Activated naive CD4-positive, alpha-beta T cell treated with anti-CD3 and anti-CD28 coated beads for 36 hours (primary cell): ENCODE measurements around the gene SEPTIN6. TPM values are rescaled to one million over a fixed set of nuclear protein-coding genes. Genes with fewer than 3 reads are reported as not detected.
A peak's percentile ranks its signal among the peaks of the same experiment; 100 is the strongest.
"Not testable (repeated sequence)": the region's sequence is repeated elsewhere in the genome, so short reads cannot be mapped to it uniquely, and the experiment has no call there.

Experiments used
- CTCF ChIA-PET: fragments of 350-600 bp; sonication (Branson Sonifier 250); formaldehyde crosslinking; loops from one replicate; lab custom pipeline; 2021; ENCODE audit warnings: antibody characterized with exemption; lab: Charles Lee
- DNase-seq: peaks from one replicate; pipeline ENCODE4 v3.0.0-alpha.2; 2020
- H3K27ac Mint-ChIP-seq: one replicate; pipeline ENCODE4 v1.8.0; 2021; ENCODE audit warnings: mild to moderate bottlenecking, mixed read lengths
- H3K27me3 Mint-ChIP-seq: one replicate; pipeline ENCODE4 v1.8.0; 2021; ENCODE audit warnings: low read depth, mixed read lengths
- H3K36me3 Mint-ChIP-seq: one replicate; pipeline ENCODE4 v1.8.0; 2021; ENCODE audit warnings: low read depth, mixed read lengths
- H3K4me1 Mint-ChIP-seq: one replicate; pipeline ENCODE4 v1.8.0; 2021; ENCODE audit warnings: low read depth, mixed read lengths
- H3K4me3 Mint-ChIP-seq: one replicate; pipeline ENCODE4 v1.8.0; 2021; ENCODE audit warnings: mild to moderate bottlenecking, moderate library complexity, mixed read lengths
- H3K9me3 Mint-ChIP-seq: one replicate; pipeline ENCODE4 v1.8.0; 2021; ENCODE audit warnings: mixed read lengths
- intact Hi-C: fragments of 100-400 bp; cut with micrococcal nuclease; formaldehyde crosslinking; loops from one replicate; pipeline ENCODE4 v1.15.1; 2023
- total RNA-seq, 2 experiments: library from RNA; stranded (reverse); gene quantifications; one replicate each; pipeline ENCODE4 v1.2.3, GENCODE V29; 2021

The SEPTIN6 gene
- total RNA-seq, 2 experiments from 2014 or later, result 137 to 143 TPM

DNA sequence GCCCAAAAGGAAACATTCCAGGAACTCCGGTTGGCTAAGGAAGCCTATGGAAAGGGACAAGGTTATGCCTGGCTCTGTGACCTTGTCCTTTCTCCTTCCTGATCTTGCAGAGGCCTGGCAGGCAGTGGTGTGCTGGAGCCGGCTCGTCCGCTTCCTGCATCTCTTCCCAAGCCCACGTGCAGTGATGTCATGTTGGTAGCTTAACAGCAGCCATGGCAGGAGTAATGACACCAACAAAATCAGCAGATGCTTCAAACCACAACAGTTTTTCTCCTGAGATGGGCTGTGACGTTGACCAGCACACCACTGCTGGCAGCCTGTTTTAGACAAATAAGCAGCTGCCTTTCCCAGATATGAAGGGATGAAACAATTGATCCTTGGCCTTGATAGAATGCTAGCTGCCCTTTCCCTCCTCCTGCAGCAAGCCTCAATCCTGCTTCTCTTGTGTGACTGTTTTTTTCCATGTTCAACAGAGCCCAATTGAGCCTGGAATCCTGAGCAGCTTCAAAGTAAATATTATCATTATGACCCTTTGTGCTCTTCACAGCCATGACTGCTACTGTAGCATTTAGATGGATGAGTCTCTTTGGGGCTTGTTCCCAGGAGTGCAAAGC lies 23.4 kb downstream of the SEPTIN6 start:
- Mint-ChIP-seq H3K27ac (peak overlapping the region; percentile 30), H3K4me1 (peaks cover 25% of the 10 kb centered on the region), H3K27me3 (no peaks in the 10 kb centered on the region), H3K4me3 (no peak overlapping the region), H3K9me3 (no peaks in the 10 kb centered on the region), H3K36me3 (peaks cover 11% of the 10 kb centered on the region)
- no peak for DNase-seq
- intact Hi-C loops, result no loop called here
- CTCF ChIA-PET, result interaction anchor here (0.8 kb wide), 1 partner anchor 9 kb away, joined by 3 read pairs; no protein-coding TSS in a partner anchor

DNA sequence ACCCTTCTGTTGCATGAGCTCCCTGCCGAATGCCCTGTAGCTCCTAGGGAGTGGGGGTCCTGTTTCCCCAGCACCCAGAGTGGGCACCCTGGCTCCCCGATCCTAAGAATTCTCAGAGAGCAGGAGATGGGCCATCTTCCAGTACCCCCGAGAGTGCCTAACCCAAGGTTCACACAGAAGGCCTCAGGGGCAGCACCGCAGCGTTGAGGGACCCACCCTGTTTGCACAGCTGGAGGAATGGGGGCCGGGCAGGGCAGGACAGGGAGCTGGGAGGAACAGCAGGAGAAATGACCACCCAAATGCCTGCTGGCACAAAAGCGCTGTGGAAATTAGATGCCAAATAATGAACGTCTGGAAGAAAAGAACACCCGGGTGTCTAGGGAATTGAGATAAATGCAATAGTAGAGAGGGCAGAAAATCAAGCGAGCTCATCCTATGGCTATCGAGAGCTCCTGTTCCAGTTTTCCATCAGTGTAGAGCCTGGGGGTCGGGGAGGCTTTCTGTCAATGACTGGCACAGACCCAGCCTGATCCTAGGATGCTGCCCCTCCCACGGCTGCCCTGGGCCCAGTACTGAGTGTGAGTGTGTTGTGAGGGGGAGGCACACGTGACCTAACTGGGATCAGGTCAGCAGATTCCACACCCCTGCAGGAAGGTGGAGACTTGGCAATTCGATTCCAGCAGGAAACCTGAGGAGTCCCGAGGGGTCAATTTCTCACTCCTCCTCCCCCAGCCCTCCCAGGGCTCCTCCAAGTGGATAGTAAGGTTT lies 25.7 kb downstream of the SEPTIN6 start:
- CTCF ChIA-PET, result interaction anchor here (0.9 kb wide), 1 partner anchor 57 kb away, joined by 3 read pairs; no protein-coding TSS in a partner anchor
- H3K4me3 Mint-ChIP-seq, result no peak overlapping the region
- no peaks in the 10 kb centered on the region for H3K27me3 Mint-ChIP-seq
- peaks cover 30% of the 10 kb centered on the region for H3K4me1 Mint-ChIP-seq
- intact Hi-C loops, result no loop called here
- H3K27ac Mint-ChIP-seq, result peak overlapping the region; percentile 18
- no peak for DNase-seq
- H3K9me3 Mint-ChIP-seq, result no peaks in the 10 kb centered on the region
- H3K36me3 Mint-ChIP-seq, result peaks cover 17% of the 10 kb centered on the region

DNA sequence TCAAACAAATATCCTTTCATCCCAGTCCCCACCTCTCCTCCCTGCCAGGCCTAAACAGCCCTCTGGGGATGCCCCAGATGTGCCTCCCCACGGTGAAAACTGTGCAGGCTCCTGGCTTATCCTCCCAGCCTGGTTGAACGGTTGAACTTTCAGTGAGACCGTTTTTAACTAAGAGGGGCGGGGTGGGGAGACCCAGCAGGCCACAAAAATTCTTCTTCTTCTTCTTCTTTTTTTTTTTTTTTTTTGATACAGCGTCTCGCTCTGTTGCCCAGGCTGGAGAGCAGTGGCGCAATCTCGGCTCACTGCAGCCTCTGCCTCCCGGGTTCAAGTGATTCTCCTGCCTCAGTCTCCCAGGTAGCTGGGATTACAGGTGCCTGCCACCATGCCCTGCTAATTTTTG lies 28.1 kb downstream of the SEPTIN6 start:
- H3K27me3 Mint-ChIP-seq, CTCF ChIA-PET, H3K4me3 Mint-ChIP-seq, H3K27ac Mint-ChIP-seq, H3K9me3 Mint-ChIP-seq, DNase-seq, intact Hi-C loops: not testable (repeated sequence)
- peaks cover 31% of the 10 kb centered on the region for H3K4me1 Mint-ChIP-seq
- H3K36me3 Mint-ChIP-seq, result peaks cover 20% of the 10 kb centered on the region

DNA sequence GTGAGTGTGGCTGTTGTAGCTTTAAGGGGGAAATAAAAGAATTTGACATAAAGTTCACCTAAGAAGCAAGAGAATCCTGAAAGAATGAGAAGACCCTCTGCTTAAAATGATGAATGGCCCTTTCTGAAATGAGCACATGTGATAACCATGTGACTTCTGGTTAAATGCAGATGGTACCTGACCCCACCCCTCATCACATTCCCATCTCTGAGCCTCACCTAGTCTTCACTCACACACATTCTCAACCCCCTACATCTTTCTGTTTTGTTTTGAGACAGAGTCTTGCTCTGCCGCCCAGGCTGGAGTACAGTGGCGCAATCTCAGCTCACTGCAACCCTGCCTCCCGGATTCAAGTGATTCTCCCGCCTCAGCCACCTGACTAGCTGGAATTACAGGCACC lies 31.5 kb downstream of the SEPTIN6 start:
- no peak overlapping the region for H3K27ac Mint-ChIP-seq
- peaks cover 36% of the 10 kb centered on the region for H3K4me1 Mint-ChIP-seq
- peaks cover 27% of the 10 kb centered on the region for H3K36me3 Mint-ChIP-seq
- no peak for DNase-seq
- intact Hi-C loops, result no loop called here
- H3K4me3 Mint-ChIP-seq, result no peak overlapping the region
- no peaks in the 10 kb centered on the region for H3K27me3 Mint-ChIP-seq
- no peaks in the 10 kb centered on the region for H3K9me3 Mint-ChIP-seq
- CTCF ChIA-PET, result interaction anchor here (0.6 to 1.2 kb wide), 4 partner anchors 14 to 1102 kb away, joined by 3 to 5 read pairs (median 3); no protein-coding TSS in a partner anchor

DNA sequence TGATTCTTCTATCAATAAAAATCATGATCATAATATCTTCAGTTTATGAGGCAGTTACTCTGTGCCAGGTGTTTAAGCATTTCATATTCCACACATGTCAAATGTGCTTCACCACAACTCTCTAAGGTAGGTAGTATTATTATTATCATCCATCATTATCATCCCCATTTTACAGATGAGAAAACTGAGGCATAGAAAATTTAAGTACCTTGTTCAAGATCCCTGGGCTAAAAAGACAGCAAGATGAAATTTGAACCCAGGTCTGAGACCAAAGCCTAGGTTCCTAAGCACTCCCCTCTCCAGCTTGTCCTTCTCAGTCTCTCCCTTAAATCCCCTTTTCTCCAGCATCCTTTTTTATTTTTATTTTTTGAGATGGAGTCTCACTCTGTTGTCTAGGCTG lies 33.4 kb downstream of the SEPTIN6 start:
- Mint-ChIP-seq H3K9me3 (no peaks in the 10 kb centered on the region), H3K4me3 (no peak overlapping the region), H3K36me3 (peaks cover 31% of the 10 kb centered on the region), H3K4me1 (peaks cover 45% of the 10 kb centered on the region), H3K27me3 (no peaks in the 10 kb centered on the region), H3K27ac (peak overlapping the region; percentile 65)
- DNase-seq, result no peak
- intact Hi-C loops, result no loop called here
- CTCF ChIA-PET, result no interaction called here

DNA sequence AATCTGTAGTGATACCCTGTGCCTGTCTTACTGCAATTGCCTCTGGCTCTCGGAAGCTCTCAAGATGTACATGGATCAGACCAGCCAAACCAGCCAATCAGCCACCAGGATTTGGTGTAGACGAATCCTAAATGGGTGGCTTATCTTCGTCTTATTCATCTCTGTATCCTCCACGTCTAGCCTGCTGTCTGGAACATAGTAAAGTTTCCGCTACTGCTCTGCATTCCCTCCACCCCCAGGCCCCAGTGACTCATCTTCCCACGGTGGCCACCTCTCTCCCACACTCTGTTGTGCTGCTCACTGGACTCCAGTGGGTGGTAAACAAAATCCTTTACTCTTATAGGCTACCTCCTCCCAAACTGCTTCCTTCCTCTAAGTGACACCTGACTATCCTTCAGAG lies 37.8 kb downstream of the SEPTIN6 start:
- peaks cover 39% of the 10 kb centered on the region for H3K4me1 Mint-ChIP-seq
- H3K9me3 Mint-ChIP-seq, result no peaks in the 10 kb centered on the region
- peaks cover 28% of the 10 kb centered on the region for H3K36me3 Mint-ChIP-seq
- peak overlapping the region; percentile 10 for H3K4me3 Mint-ChIP-seq
- CTCF ChIA-PET, result interaction anchor here (0.7 to 1.3 kb wide), 2 partner anchors 30 to 132 kb away, joined by 3 to 4 read pairs; no protein-coding TSS in a partner anchor
- intact Hi-C loops, result loop anchor here (2.0 kb wide), 1 partner anchor 76 kb away; no protein-coding TSS in a partner anchor
- peak overlapping the region; percentile 79 for H3K27ac Mint-ChIP-seq
- no peaks in the 10 kb centered on the region for H3K27me3 Mint-ChIP-seq
- peak; percentile 72 for DNase-seq

DNA sequence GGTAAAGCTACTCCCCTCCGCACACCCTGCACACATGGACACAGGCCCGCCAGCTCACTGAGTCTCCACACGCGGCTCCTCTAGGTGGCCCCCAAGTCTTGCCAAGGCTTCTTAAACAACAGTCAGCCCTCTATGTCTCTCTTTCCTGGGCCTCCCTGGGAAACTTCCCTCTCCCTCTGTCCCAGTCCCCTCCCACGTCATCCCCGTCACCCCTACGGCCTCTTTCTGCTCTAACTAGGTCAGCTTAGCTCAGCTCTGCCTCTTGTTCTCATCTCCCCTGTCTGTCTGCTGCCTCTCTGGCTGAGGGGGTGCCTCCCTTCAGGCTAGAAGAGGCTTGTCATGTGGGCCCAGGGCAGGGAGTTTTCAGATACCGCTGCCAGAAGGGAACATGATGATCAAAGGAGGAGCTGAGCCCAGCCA lies 38.8 kb downstream of the SEPTIN6 start:
- Mint-ChIP-seq H3K4me3 (no peak overlapping the region), H3K36me3 (peaks cover 28% of the 10 kb centered on the region), H3K9me3 (no peaks in the 10 kb centered on the region), H3K27me3 (no peaks in the 10 kb centered on the region), H3K27ac (peak overlapping the region; percentile 86), H3K4me1 (peaks cover 35% of the 10 kb centered on the region)
- intact Hi-C loops, result loop anchor here (2.0 kb wide), 1 partner anchor 77 kb away; no protein-coding TSS in a partner anchor
- DNase-seq, result peak; percentile 33
- CTCF ChIA-PET, result interaction anchor here (0.7 kb wide), 1 partner anchor 12 kb away, joined by 3 read pairs; no protein-coding TSS in a partner anchor

DNA sequence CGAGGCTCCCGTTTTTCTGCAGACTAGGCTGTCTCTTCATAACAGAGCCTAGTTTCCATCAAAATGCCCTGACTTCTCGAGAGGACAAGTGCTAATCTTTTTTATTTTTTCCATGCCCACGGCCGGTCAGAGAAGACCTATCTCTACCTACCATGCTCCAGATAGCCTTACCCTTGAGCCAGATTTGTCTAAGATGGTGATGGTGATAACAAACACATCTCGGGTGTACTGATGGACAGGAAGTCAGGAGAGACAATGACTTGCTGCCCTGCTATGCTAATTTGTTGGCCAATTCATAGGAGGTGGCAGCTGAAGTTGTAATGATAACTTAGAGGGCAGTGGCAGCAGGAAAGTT lies 44.6 kb downstream of the SEPTIN6 start:
- intact Hi-C loops, result loop anchor here (1.0 kb wide), 5 partner anchors 34 to 143 kb away; partner anchors contain the start of genes NKRF and RPL39
- H3K4me1 Mint-ChIP-seq, result peaks cover 32% of the 10 kb centered on the region
- peaks cover 24% of the 10 kb centered on the region for H3K36me3 Mint-ChIP-seq
- CTCF ChIA-PET, result interaction anchor here (1.0 to 1.9 kb wide), 4 partner anchors 13 to 81 kb away, joined by 3 to 7 read pairs (median 3); no protein-coding TSS in a partner anchor
- peak overlapping the region; percentile 89 for H3K27ac Mint-ChIP-seq
- H3K27me3 Mint-ChIP-seq, result no peaks in the 10 kb centered on the region
- no peaks in the 10 kb centered on the region for H3K9me3 Mint-ChIP-seq
- no peak overlapping the region for H3K4me3 Mint-ChIP-seq
- no peak for DNase-seq

DNA sequence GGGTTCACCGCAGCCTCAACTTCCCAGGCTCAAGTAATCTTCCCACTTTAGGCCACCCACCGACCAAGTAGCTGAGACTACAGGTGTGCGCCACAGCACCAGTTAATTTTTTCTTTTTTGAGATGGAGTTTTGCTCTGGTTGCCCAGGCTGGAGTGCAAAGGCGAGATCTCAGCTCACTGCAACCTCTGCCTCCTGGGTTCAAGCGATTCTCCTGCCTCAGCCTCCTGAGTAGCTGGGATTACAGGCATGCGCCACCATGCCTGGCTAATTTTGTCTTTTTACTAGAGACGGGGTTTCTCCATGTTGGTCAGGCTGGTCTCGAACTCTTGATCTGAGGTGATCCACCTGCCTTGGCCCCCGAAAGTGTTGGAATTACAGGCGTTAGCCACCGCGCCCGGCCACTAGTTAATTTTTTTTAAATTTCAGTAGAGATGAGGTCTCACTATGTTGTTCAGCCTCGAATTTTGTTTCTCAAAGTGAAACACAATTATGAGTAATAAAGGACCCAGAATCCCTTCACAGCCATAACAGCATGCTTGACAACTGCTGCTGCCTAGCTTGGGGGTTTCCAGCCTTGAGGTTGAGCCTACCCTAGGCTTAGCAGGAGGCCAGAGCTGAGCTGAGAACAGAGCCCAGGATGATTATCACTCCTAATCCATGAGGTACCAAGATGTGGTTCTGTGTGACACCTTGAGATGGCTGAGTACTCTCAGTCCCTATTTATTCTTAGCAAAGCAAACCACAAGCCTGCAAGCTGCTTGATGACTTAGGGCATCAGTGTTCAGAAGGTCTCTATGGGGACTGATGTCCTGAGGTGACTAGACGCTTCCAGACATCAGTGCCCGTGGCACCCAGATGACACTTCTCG lies 45.2 kb downstream of the SEPTIN6 start:
- peaks cover 32% of the 10 kb centered on the region for H3K4me1 Mint-ChIP-seq
- peak overlapping the region; percentile 89 for H3K27ac Mint-ChIP-seq
- DNase-seq, result peak; percentile 84
- intact Hi-C loops, result loop anchor here (1.0 kb wide), 5 partner anchors 35 to 144 kb away; partner anchors contain the start of genes NKRF and RPL39
- no peak overlapping the region for H3K4me3 Mint-ChIP-seq
- H3K9me3 Mint-ChIP-seq, result no peaks in the 10 kb centered on the region
- CTCF ChIA-PET, result interaction anchor here (1.0 to 1.9 kb wide), 4 partner anchors 13 to 81 kb away, joined by 3 to 7 read pairs (median 3); no protein-coding TSS in a partner anchor
- peaks cover 24% of the 10 kb centered on the region for H3K36me3 Mint-ChIP-seq
- H3K27me3 Mint-ChIP-seq, result no peaks in the 10 kb centered on the region

DNA sequence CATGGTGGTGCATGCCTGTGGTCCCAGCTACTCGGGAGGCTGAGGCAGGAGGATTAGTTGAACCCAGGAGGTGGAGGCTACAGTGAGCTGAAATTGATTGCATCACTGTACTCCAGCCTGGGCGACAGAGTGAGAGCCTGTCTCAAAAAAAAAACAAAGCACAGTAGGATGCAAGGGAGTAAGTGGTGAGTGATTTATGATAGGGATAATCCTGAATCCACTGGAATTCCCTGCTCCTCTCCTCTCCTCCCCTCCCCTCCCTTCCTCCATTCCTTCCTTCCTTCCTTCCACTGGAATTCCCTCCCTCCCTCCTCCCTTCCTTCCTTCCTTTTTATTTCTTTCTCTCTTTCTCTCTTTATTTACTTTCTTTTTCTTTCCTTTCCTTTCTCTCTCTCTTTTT lies 45.9 kb downstream of the SEPTIN6 start:
- Mint-ChIP-seq H3K36me3 (peaks cover 20% of the 10 kb centered on the region), H3K9me3 (no peaks in the 10 kb centered on the region), H3K27ac (no peak overlapping the region), H3K4me3 (no peak overlapping the region), H3K27me3 (no peaks in the 10 kb centered on the region), H3K4me1 (peaks cover 32% of the 10 kb centered on the region)
- intact Hi-C loops, result no loop called here
- CTCF ChIA-PET, result interaction anchor here (0.6 to 1.9 kb wide), 3 partner anchors 14 to 64 kb away, joined by 3 to 7 read pairs (median 3); no protein-coding TSS in a partner anchor
- no peak for DNase-seq

DNA sequence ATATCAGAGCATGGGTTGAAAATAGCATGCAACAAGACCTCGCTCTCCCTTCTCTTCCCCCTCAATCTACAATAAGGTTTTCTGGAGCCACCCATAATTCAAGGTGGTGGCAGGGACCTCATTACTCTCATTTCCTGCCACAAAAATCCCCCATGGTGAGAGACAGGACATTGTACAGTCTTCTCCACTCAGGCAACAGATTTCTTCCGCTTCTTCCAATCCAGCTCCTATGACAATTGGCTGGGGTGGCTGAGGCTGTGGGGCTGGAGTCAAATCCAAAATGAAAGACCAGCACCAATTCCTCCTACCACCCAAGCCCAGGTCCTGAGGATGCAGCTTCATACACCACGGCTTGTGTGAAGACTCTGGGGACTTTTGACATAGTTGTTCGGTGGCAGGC lies 46.5 kb downstream of the SEPTIN6 start:
- Mint-ChIP-seq H3K4me3 (no peak overlapping the region), H3K36me3 (peaks cover 19% of the 10 kb centered on the region), H3K27ac (no peak overlapping the region), H3K4me1 (peaks cover 32% of the 10 kb centered on the region), H3K9me3 (no peaks in the 10 kb centered on the region), H3K27me3 (no peaks in the 10 kb centered on the region)
- intact Hi-C loops, result no loop called here
- peak; percentile 10 for DNase-seq
- CTCF ChIA-PET, result interaction anchor here (0.6 kb wide), 1 partner anchor 64 kb away, joined by 3 read pairs; no protein-coding TSS in a partner anchor
